Mesothelial cell of epicardium (in vitro differentiated cells): ENCODE measurements around the gene TEP1. TPM values are rescaled to one million over a fixed set of nuclear protein-coding genes. Genes with fewer than 3 reads are reported as not detected.
A peak's percentile ranks its signal among the peaks of the same experiment; 100 is the strongest.

ENCODE experiments used
- DNase-seq, 2 experiments: peaks; one replicate each; pipeline ENCODE4 v3.0.0; 2021; ENCODE audit warnings: low spot score in 2 of 2; ENCODE audit not compliant: unreplicated experiment in 2 of 2
- H3K27ac Mint-ChIP-seq: 2 replicates; pipeline ENCODE4 v1.8.0; 2021; ENCODE audit warnings: mixed read lengths
- H3K27me3 Mint-ChIP-seq: 2 replicates; pipeline ENCODE4 v1.8.0; 2021; ENCODE audit warnings: low read depth, mixed read lengths
- H3K36me3 Mint-ChIP-seq: 2 replicates; pipeline ENCODE4 v1.8.0; 2021; ENCODE audit warnings: mixed read lengths
- H3K4me1 Mint-ChIP-seq: 2 replicates; pipeline ENCODE4 v1.8.0; 2021; ENCODE audit warnings: mixed read lengths
- H3K4me3 Mint-ChIP-seq: 2 replicates; pipeline ENCODE4 v1.8.0; 2021; ENCODE audit warnings: mild to moderate bottlenecking, moderate library complexity, mixed read lengths
- H3K9me3 Mint-ChIP-seq: 2 replicates; pipeline ENCODE4 v1.8.0; 2021; ENCODE audit warnings: mixed read lengths
- CTCF ChIP-seq: fragments of 200-600 bp; sonication (generic); IDR thresholded peaks from one replicate; pipeline ENCODE4 v1.5.0; 2021; ENCODE audit warnings: antibody characterized with exemption; ENCODE audit not compliant: unreplicated experiment
- total RNA-seq: library from RNA; stranded (reverse); gene quantifications from 3 replicates; pipeline ENCODE4 v1.2.1, GENCODE V29; 2021

The TEP1 gene
- total RNA-seq, 1 donor from 2014 or later: 18.3 TPM

DNA sequence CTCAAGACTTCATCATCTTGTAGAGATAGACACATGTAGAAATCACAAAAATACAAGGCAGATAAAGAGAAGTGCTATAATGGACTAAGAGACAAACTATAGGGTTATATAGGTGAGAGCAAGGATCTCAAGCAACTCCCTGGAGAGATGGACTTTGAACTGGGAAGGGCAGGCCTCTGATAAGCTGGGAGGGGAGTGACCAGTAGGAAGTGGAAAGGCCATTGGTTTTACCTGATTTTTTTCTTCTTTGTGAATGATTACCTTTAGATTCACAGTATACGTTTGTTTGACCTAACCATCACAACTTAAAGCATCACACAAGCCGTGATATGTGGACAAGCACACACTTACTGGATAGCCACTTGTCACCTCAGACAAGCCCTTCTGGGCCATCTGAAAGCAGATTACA lies 5.2 kb upstream of the TEP1 start:
- no peaks in the 10 kb centered on the region for H3K9me3 Mint-ChIP-seq
- H3K27me3 Mint-ChIP-seq: peaks cover 3% of the 10 kb centered on the region
- H3K36me3 Mint-ChIP-seq: no peaks in the 10 kb centered on the region
- peaks cover 11% of the 10 kb centered on the region for H3K4me1 Mint-ChIP-seq
- no peak for TF ChIP-seq CTCF
- no peak for DNase-seq
- H3K27ac Mint-ChIP-seq: no peak overlapping the region
- H3K4me3 Mint-ChIP-seq: no peak overlapping the region

DNA sequence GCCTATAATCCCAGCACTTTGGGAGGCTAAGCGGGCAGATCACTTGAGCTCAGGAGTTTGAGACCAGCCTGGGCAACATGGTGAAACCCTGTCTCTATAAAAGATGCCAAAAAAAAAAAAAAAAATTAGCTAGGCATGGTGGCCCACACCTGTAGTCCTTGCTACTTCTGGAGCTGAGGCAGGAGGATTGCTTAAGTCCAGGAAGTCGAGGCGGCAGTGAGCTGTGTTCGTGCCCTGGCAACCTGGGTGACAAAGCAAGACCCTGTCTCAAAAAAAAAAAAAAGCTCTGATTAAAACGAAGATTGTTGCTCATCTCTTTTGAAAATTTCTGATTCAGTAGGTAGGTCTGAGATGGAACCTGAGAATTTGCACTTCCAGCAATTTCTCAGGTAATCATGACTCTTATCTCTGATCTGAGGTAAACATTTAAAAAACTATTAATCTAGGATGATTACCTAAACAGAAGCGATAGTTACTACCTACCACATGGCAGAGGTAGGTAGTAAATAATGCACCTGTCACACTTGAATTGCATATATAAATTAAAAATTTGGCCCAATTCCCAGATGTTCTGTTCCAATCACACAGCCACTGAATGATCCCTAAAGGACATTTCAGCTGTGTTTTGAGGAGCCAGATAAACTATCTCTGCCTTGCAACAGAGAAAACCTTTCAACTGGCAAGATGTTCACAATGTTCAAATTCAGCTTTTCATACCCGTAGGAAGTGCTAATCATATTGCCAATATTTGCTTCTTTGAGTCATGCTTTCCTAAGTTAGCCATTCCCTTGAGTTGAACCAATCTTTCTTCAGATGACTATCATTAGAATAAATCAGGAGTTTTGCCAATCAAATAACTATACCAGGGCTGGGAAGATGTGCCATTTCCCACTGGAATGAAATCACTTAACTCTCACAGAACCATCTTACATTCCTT lies 4.2 kb upstream of the TEP1 start:
- peaks cover 3% of the 10 kb centered on the region for H3K27me3 Mint-ChIP-seq
- no peak overlapping the region for H3K4me3 Mint-ChIP-seq
- no peak for DNase-seq
- TF ChIP-seq CTCF: no peak
- H3K36me3 Mint-ChIP-seq: no peaks in the 10 kb centered on the region
- no peaks in the 10 kb centered on the region for H3K9me3 Mint-ChIP-seq
- H3K27ac Mint-ChIP-seq: no peak overlapping the region
- H3K4me1 Mint-ChIP-seq: peaks cover 14% of the 10 kb centered on the region

DNA sequence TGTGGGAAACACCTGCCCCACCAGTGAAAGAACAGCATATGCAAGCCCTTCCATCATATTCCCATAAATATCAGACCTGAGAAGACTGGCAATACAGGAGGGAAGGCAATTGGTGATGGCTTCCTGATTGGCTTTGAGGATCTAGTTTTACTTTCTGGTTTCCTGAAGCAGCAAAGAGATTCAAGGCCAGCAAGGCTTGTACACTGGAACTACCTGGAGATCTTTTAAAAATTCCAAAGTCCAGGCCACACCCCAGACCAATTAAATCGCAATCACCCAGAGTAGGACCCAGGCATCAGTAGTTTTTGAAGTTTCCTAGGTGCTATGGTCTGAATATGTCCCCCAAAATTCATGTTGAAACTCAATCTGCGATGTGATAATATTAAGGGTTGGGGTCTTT lies 2.9 kb upstream of the TEP1 start:
- no peak for DNase-seq
- no peak for TF ChIP-seq CTCF
- Mint-ChIP-seq H3K4me1 (peaks cover 20% of the 10 kb centered on the region), H3K4me3 (no peak overlapping the region), H3K27me3 (peaks cover 3% of the 10 kb centered on the region), H3K27ac (no peak overlapping the region), H3K9me3 (no peaks in the 10 kb centered on the region), H3K36me3 (no peaks in the 10 kb centered on the region)

GRCh38 chr14:20415782-20416206 lies 2.5 kb upstream of the TEP1 start:
- Mint-ChIP-seq H3K4me1 (peaks cover 20% of the 10 kb centered on the region), H3K27ac (no peak overlapping the region), H3K4me3 (no peak overlapping the region), H3K27me3 (peaks cover 3% of the 10 kb centered on the region), H3K36me3 (no peaks in the 10 kb centered on the region), H3K9me3 (no peaks in the 10 kb centered on the region)
- peak; percentile 56 for TF ChIP-seq CTCF
- no peak for DNase-seq

DNA sequence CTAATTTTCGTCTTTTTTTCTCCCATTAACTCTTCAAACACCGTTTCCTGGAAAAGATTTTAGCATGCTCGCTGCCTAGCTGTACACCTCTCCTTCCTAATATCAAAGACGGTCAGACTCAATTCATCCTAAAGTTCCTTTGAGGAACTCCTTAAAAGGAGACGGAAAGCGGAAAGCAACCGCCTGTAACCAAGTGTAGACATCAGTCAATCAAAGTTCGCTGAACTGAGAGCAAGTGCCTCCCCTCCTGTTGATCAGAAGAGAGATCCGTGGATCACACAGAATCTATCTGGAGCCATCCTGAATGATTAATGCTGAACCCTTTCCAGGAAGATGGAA lies 412 bp upstream of the TEP1 start:
- Mint-ChIP-seq H3K9me3 (no peaks in the 10 kb centered on the region), H3K4me3 (peak overlapping the region; percentile 83), H3K27ac (peak overlapping the region; percentile 89), H3K27me3 (no peaks in the 10 kb centered on the region), H3K4me1 (peaks cover 20% of the 10 kb centered on the region), H3K36me3 (no peaks in the 10 kb centered on the region)
- DNase-seq: no peak
- no peak for TF ChIP-seq CTCF
